Stimulated activated CD4-positive, alpha-beta T cell treated with anti-CD3 and anti-CD28 coated beads, TNF-alpha, amount 100 ng/mL, for 4 hours (primary cell): ENCODE results near the gene BAHD1.
A peak's percentile ranks its signal among the peaks of the same experiment; 100 is the strongest.

Experiments used
- DNase-seq, 3 experiments: peaks; one replicate each; pipeline ENCODE4 v3.0.0-alpha.2; 2020; ENCODE audit warnings: low read depth in 3 of 3

BAHD1 gene

DNA sequence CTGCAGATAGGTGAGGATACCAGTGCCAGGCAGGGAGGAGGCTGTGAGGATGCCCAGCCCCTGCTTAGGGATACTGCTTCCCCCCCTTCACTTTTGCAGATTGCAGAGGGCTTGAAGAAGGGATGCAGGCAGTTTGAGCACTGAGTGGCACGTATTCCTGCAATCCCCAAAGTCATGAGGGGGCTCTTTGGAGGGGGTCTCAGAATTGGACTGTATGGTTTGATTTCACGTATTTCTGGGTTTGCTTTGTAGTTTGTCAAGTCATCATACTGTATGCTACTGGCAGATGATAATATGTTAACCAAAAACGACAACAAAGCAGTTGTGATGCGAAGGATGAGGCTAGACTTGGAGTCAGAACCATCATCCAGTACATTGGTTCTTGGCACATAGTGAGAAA lies 58.1 kb downstream of the BAHD1 start:
- DNase-seq: no peak

DNA sequence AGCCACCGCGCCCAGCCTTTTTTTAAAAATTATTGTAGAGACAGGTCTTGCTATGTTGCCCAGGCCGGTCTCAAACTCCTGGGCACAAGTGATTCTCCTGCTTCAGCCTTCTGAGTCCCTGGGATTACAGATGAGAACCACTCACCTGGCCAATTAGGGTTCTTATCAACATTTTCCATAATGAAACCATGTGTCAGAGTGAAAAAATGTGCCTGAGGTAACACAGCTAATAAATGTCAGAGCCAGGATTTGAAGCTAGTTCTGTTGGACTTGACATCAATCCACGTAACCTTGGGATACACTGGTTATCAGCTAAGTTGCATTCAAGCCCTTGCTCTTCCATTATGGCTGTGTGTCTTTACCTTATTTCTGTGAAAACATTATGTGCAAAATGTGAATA lies 59.2 kb downstream of the BAHD1 start:
- DNase-seq: no peak

DNA sequence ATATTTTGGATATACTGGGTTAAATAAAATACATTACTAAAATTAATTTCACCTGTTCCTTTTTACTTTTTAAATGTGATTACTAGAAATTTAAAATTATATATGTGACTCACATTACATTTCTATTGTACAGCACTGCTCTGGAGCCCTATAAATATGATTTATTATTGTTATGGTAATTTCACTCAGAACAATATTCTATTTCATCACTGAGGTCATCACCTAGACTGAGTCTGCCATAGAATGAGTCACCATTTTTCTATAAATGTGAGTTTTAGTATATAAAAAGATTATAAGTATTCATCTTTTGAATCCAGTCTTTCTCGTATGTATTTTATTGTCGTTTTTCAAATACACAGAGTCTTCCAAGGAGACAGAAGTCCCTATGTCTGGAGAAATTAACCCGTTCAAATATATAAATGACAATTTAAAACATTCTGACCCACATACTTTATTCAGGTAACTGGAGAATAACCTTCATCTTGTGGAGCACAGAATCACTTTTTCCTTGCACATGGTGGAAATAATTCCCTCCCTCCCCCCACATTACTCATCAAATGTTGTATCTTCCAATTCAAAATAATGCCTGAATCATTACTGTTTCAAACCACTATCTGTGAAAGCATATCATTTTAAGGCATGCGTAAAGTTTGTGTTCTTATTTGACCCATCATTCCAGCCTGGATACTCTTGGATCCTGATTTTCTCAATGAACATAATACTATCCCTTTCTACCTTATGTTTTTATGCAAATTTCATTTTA lies 60.0 kb downstream of the BAHD1 start:
- DNase-seq: no peak

DNA sequence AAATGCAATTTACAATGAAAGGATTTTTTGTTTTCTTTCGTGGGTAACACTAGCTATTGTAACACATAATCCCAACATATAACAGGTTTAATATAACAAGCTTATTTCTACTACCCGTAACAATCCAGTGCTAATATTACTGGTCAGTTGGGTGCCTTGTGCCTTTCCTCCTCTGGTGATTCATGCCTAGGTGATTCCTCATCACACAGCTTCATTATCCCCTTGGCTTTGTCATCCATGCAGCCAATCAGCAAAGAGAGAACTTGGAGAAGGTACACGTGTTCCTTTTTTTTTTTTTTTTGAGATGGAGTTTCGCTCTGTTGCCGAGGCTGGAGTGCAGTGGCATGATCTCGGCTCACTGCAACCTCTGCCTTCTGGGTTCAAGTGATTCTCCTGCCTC lies 60.7 kb downstream of the BAHD1 start:
- no peak for DNase-seq

DNA sequence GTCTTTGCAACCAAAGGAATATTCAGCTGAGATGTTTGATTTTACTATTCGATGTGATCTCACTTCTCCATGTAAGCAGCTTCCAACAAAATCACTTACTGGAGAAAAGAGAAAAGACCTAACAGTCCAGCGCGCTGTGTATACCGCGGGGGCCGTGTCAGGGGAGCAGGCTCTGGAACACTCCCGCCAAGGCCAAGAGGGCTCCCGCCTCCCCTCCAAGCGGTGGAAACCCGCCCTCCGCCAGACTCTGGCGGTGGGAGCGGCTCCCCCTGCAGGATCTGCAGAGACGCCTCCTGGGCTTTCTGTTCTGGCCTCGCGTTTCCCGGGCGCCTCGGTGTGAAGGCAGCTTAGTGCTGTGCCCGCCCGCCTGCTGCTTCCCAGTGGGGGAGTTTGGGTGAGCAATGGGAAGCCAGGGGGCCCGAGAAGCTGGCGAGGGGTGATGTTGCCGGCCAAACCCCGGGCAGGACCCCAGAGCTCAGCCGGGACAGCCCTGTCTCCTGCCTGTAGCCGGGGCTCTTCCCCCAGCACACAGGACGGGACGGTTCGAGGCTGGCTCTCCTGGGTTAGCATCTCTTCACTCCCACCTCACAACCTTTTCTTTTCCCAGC lies 66.3 kb downstream of the BAHD1 start:
- DNase-seq: peak; percentile 37 to 52 (median 49)

DNA sequence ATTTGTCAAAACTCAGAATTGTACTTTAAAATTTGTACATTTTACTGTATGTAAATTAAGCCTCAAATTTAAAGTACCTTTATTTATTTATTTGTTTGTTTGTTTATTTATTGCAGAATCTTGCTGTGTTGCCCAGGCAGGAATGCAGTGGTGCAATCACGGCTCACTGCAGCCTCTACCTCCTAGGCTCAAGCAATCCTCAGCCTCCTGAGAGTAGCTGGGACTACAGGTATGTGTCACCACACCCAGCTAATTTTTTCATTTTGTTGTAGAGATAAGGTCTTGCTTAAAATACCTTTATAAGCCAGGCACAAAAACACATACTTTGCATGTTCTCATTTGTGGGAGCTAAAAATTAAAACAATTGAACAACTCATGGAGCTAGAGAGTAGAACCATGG lies 67.5 kb downstream of the BAHD1 start:
- DNase-seq: no peak

DNA sequence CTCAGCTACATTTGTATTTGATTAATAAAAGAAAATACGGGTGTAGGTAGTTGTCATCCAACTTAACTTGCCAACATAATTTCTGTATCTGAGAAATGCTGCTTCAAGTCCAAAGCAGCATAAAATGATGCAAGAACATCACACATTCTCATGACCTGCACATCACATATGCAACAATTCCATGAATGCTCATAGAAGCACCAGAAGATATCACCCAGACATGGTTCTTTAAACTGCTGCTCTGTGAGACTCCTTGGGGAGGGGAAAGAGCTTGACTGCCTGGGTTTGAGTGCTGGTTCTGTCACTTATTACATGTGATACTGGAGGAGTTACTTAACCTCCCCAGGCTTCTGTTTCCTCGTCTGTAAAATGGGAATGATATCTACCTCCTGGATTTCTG lies 69.4 kb downstream of the BAHD1 start:
- DNase-seq: no peak

DNA sequence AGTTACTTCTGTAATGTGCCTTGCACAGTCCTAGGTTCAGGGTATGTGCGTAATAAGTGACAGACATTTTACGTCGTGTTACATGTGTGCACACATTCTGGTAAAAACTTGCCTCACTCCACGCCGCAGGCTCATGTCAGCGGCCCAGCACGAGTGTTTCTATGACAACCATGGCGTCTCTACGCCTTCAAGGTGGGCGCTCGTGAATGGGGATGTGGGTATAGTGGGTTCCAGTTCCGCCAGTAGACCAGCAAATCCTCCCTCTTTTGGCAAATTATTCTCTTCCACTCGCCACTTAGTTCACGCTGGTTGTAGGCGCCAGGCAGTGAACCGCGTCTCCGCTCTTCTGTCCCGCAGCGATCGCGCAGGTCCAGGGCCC lies 70.3 kb downstream of the BAHD1 start:
- no peak for DNase-seq

DNA sequence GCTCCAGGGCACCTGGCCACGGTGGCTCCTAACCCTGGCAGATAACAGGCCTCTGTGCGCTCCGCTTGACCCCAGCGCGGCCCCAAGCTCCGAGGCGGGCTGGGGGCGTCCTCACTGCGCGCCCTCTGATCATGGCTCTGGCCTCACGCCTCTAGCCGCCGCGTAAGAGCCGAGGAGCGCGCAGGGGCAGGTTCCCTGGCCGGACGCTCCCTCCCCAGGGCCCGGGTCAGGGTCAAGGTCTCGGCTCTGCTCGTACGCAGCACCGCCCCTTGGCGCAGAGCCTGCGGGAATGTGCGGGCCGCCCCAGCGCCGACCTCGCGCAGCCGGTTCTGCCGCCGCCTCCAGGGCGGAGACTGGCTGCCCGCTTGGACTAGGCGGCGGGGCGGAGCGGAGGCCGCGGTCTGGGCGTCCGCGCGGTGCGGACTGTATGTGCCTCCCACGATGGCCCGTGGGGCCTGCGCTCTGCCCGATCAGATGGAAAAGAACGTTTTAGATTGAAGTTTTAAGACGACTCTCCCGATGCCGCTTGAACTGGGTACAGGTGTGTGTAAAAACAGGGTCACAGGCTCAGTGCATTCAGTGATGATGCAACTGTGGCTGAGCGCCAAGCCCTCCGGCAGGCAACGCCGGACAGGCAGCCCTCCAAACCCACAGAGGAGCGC lies 70.8 kb downstream of the BAHD1 start:
- DNase-seq: no peak

DNA sequence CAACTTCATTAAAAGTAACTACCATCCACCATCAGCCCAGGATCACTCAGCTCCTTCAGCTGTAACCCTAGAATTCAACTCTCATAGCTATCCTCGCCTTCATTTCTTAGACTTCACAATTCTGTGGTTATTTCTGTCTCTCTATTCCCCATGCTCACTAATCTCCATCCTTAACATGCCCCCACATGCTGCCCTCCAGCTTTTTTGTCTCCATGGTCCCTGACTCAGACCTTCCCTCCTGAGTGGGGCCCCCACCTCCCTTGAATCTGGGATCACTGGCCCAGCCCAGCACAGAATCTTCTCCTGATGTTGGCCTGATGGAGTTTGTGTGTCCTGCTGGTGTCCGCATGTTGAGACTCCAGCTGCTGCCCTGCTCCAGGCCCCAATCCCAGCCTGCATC lies 71.7 kb downstream of the BAHD1 start:
- DNase-seq: no peak

DNA sequence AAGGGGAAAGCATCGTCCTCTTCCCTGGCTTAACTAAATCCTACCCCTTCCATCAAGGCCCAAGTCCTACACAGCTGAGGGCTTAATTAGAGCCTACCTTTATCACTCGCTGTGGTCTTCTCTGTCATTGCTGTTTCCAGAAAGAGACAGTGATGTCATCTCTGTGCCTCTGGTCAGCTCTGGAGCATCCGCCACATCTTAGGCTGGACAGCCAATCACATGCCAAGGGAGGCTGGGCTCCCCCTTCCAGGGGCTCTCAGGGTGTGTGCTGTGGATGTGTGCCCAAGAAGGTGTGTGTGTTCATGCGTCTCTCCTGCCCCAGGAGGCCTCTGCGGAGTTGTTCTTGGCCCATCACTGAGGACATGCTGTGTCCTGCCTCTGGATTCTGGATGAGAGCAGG lies 72.9 kb downstream of the BAHD1 start:
- no peak for DNase-seq

DNA sequence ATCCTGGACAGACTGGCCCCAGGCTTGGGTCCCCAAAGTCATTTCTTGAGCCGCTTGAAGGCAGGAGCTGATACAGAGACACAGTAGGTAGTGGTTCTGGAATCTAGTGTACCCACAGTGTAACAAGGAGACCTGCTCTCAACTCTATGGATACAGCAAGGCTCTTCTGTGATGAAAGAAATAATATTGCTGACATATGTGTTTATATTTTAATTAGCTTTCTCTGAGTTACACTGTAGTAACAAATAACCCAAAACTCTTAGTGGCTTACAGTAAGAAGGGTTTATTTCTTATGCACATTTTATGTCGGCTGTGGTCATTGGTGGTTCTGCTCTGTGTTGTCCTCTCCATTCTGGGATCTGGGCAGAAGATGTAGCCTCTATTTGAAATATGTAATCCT lies 75.6 kb downstream of the BAHD1 start:
- no peak for DNase-seq
